Measurements from ENCODE around the gene ZNF614. TPM values are rescaled to one million over a fixed set of nuclear protein-coding genes. Genes with fewer than 3 reads are reported as not detected.
"Not testable (repeated sequence)": the region's sequence is repeated elsewhere in the genome, so short reads cannot be mapped to it uniquely, and the experiment has no call there.

ZNF614 gene
- total RNA-seq, 1 experiment from 2014 or later = 14.2 TPM

GRCh38 chr19:51983361-51983760, 44.8 kb downstream of the ZNF614 start:
- Histone ChIP-seq H3K79me2 (ENCODE audit: low read length) (peaks cover 5% of the 10 kb centered on the region; the same call in 1 of the 2 replicates), H3K4me3 (ENCODE audit: low read length) (no peak overlapping the region), H3K9ac (ENCODE audit: low read length) (no peak overlapping the region), H4K20me1 (ENCODE audit: insufficient read depth, low read depth, low read length) (no peaks in the 10 kb centered on the region), H3K27ac (ENCODE audit: low read length) (no peak overlapping the region), H3K4me2 (ENCODE audit: low read depth, low read length, poor library complexity, severe bottlenecking) (no peak overlapping the region), H3K4me1 (ENCODE audit: low read length) (no peaks in the 10 kb centered on the region), H2AFZ (ENCODE audit: low read length) (no peak overlapping the region), H3K9me3 (ENCODE audit: low read length) (peaks cover 70% of the 10 kb centered on the region), H3K36me3 (ENCODE audit: insufficient read depth, low read length) (peaks cover 4% of the 10 kb centered on the region; the same call in 1 of the 2 replicates), H3K27me3 (ENCODE audit: low read length) (no peaks in the 10 kb centered on the region), H3K9me2 (replicated peaks; ENCODE audit: insufficient read depth, low read length) (no peaks in the 10 kb centered on the region)
- DNase-seq = no peak

- not testable (repeated sequence) for H3K9ac ChIP-seq (ENCODE audit: low read length); H3K4me2 ChIP-seq (ENCODE audit: low read depth, low read length, poor library complexity, severe bottlenecking); H3K36me3 ChIP-seq (ENCODE audit: insufficient read depth, low read length); H3K4me1 ChIP-seq (ENCODE audit: low read length); H4K20me1 ChIP-seq (ENCODE audit: insufficient read depth, low read depth, low read length); H3K4me3 ChIP-seq (ENCODE audit: low read length); H3K27ac ChIP-seq (ENCODE audit: low read length); H3K9me2 ChIP-seq (replicated peaks; ENCODE audit: insufficient read depth, low read length); DNase-seq; H2AFZ ChIP-seq (ENCODE audit: low read length); H3K27me3 ChIP-seq (ENCODE audit: low read length); H3K79me2 ChIP-seq (ENCODE audit: low read length)
- H3K9me3 ChIP-seq (ENCODE audit: low read length) = peaks cover 69% of the 10 kb centered on the region
Measured at GRCh38 chr19:51980926-51981325, 47.3 kb downstream of the ZNF614 start.

GRCh38 chr19:51980116-51980736, 48.0 kb downstream of the ZNF614 start:
- H3K79me2 ChIP-seq (ENCODE audit: low read length) = no peaks in the 10 kb centered on the region
- peaks cover 4% of the 10 kb centered on the region; the same call in 1 of the 2 replicates for H3K36me3 ChIP-seq (ENCODE audit: insufficient read depth, low read length)
- H3K4me2 ChIP-seq (ENCODE audit: low read depth, low read length, poor library complexity, severe bottlenecking) = no peak overlapping the region
- no peaks in the 10 kb centered on the region for H4K20me1 ChIP-seq (ENCODE audit: insufficient read depth, low read depth, low read length)
- no peaks in the 10 kb centered on the region for H3K4me1 ChIP-seq (ENCODE audit: low read length)
- DNase-seq = no peak
- peaks cover 64% of the 10 kb centered on the region for H3K9me3 ChIP-seq (ENCODE audit: low read length)
- H3K27ac ChIP-seq (ENCODE audit: low read length) = no peak overlapping the region
- H3K9ac ChIP-seq (ENCODE audit: low read length) = no peak overlapping the region
- no peaks in the 10 kb centered on the region for H3K9me2 ChIP-seq (replicated peaks; ENCODE audit: insufficient read depth, low read length)
- H3K4me3 ChIP-seq (ENCODE audit: low read length) = no peak overlapping the region
- H2AFZ ChIP-seq (ENCODE audit: low read length) = no peak overlapping the region
- no peaks in the 10 kb centered on the region for H3K27me3 ChIP-seq (ENCODE audit: low read length)

GRCh38 chr19:51978882-51979281, 49.3 kb downstream of the ZNF614 start:
- H3K27me3 ChIP-seq (ENCODE audit: low read length) = no peaks in the 10 kb centered on the region
- no peaks in the 10 kb centered on the region for H3K79me2 ChIP-seq (ENCODE audit: low read length)
- DNase-seq = no peak
- peaks cover 12% of the 10 kb centered on the region for H3K36me3 ChIP-seq (ENCODE audit: insufficient read depth, low read length)
- no peak overlapping the region for H3K4me2 ChIP-seq (ENCODE audit: low read depth, low read length, poor library complexity, severe bottlenecking)
- no peaks in the 10 kb centered on the region for H3K9me2 ChIP-seq (replicated peaks; ENCODE audit: insufficient read depth, low read length)
- peaks cover 70% of the 10 kb centered on the region for H3K9me3 ChIP-seq (ENCODE audit: low read length)
- H3K9ac ChIP-seq (ENCODE audit: low read length) = no peak overlapping the region
- H2AFZ ChIP-seq (ENCODE audit: low read length) = no peak overlapping the region
- no peak overlapping the region for H3K27ac ChIP-seq (ENCODE audit: low read length)
- no peak overlapping the region for H3K4me3 ChIP-seq (ENCODE audit: low read length)
- no peaks in the 10 kb centered on the region for H3K4me1 ChIP-seq (ENCODE audit: low read length)
- H4K20me1 ChIP-seq (ENCODE audit: insufficient read depth, low read depth, low read length) = no peaks in the 10 kb centered on the region

- no peak overlapping the region for H3K4me3 ChIP-seq (ENCODE audit: low read length)
- H4K20me1 ChIP-seq (ENCODE audit: insufficient read depth, low read depth, low read length) = no peaks in the 10 kb centered on the region
- H3K9ac ChIP-seq (ENCODE audit: low read length) = no peak overlapping the region
- no peaks in the 10 kb centered on the region for H3K9me2 ChIP-seq (replicated peaks; ENCODE audit: insufficient read depth, low read length)
- H3K4me2 ChIP-seq (ENCODE audit: low read depth, low read length, poor library complexity, severe bottlenecking) = no peak overlapping the region
- H3K27ac ChIP-seq (ENCODE audit: low read length) = no peak overlapping the region
- peaks cover 69% of the 10 kb centered on the region for H3K9me3 ChIP-seq (ENCODE audit: low read length)
- no peak for DNase-seq
- H3K27me3 ChIP-seq (ENCODE audit: low read length) = no peaks in the 10 kb centered on the region
- peaks cover 21% of the 10 kb centered on the region for H3K36me3 ChIP-seq (ENCODE audit: insufficient read depth, low read length)
- no peaks in the 10 kb centered on the region for H3K79me2 ChIP-seq (ENCODE audit: low read length)
- H2AFZ ChIP-seq (ENCODE audit: low read length) = no peak overlapping the region
- H3K4me1 ChIP-seq (ENCODE audit: low read length) = no peaks in the 10 kb centered on the region
Measured at GRCh38 chr19:51977346-51977745, 50.8 kb downstream of the ZNF614 start.

- Histone ChIP-seq H3K36me3 (ENCODE audit: insufficient read depth, low read length) (peaks cover 22% of the 10 kb centered on the region), H3K4me3 (ENCODE audit: low read length) (no peak overlapping the region), H3K9ac (ENCODE audit: low read length) (no peak overlapping the region), H3K9me3 (ENCODE audit: low read length) (peaks cover 69% of the 10 kb centered on the region), H2AFZ (ENCODE audit: low read length) (no peak overlapping the region), H3K27me3 (ENCODE audit: low read length) (no peaks in the 10 kb centered on the region), H3K27ac (ENCODE audit: low read length) (no peak overlapping the region), H3K79me2 (ENCODE audit: low read length) (no peaks in the 10 kb centered on the region), H3K4me2 (ENCODE audit: low read depth, low read length, poor library complexity, severe bottlenecking) (no peak overlapping the region), H4K20me1 (ENCODE audit: insufficient read depth, low read depth, low read length) (no peaks in the 10 kb centered on the region), H3K4me1 (ENCODE audit: low read length) (no peaks in the 10 kb centered on the region), H3K9me2 (replicated peaks; ENCODE audit: insufficient read depth, low read length) (no peaks in the 10 kb centered on the region)
- no peak for DNase-seq
Measured at GRCh38 chr19:51976852-51977251, 51.3 kb downstream of the ZNF614 start.

- H4K20me1 ChIP-seq (ENCODE audit: insufficient read depth, low read depth, low read length); H3K4me2 ChIP-seq (ENCODE audit: low read depth, low read length, poor library complexity, severe bottlenecking); H3K4me3 ChIP-seq (ENCODE audit: low read length); H3K4me1 ChIP-seq (ENCODE audit: low read length); H3K27ac ChIP-seq (ENCODE audit: low read length); H3K79me2 ChIP-seq (ENCODE audit: low read length); H3K9me2 ChIP-seq (replicated peaks; ENCODE audit: insufficient read depth, low read length); H3K9ac ChIP-seq (ENCODE audit: low read length); H2AFZ ChIP-seq (ENCODE audit: low read length); H3K27me3 ChIP-seq (ENCODE audit: low read length); DNase-seq: not testable (repeated sequence)
- Histone ChIP-seq H3K9me3 (ENCODE audit: low read length) (peaks cover 72% of the 10 kb centered on the region), H3K36me3 (ENCODE audit: insufficient read depth, low read length) (peaks cover 31% of the 10 kb centered on the region)
Measured at GRCh38 chr19:51975787-51976186, 52.4 kb downstream of the ZNF614 start.

- peak; percentile 53 for DNase-seq
- Histone ChIP-seq H3K27ac (ENCODE audit: low read length) (no peak overlapping the region), H3K79me2 (ENCODE audit: low read length) (no peaks in the 10 kb centered on the region), H3K4me3 (ENCODE audit: low read length) (no peak overlapping the region), H3K9me3 (ENCODE audit: low read length) (peaks cover 55% of the 10 kb centered on the region), H2AFZ (ENCODE audit: low read length) (no peak overlapping the region), H3K4me2 (ENCODE audit: low read depth, low read length, poor library complexity, severe bottlenecking) (no peak overlapping the region), H3K36me3 (ENCODE audit: insufficient read depth, low read length) (peaks cover 41% of the 10 kb centered on the region), H3K27me3 (ENCODE audit: low read length) (no peaks in the 10 kb centered on the region), H3K4me1 (ENCODE audit: low read length) (no peaks in the 10 kb centered on the region), H4K20me1 (ENCODE audit: insufficient read depth, low read depth, low read length) (no peaks in the 10 kb centered on the region), H3K9me2 (replicated peaks; ENCODE audit: insufficient read depth, low read length) (no peaks in the 10 kb centered on the region), H3K9ac (ENCODE audit: low read length) (no peak overlapping the region)
Measured at GRCh38 chr19:51971624-51972023, 56.6 kb downstream of the ZNF614 start.
